IMR-90 (cell line): ENCODE results near the gene LAIR2. TPM values are rescaled to one million over a fixed set of nuclear protein-coding genes. Genes with fewer than 3 reads are reported as not detected.

Source experiments
- ATAC-seq: fragments of 200-7000 bp; cut with Tn5 transposase; 2 replicates; pipeline ENCODE4 v1.9.1; 2020; ENCODE audit warnings: low read depth, mild to moderate bottlenecking, moderate library complexity
- BruUV-seq: library from RNA; stranded (reverse); fragments of 400-500 nt; replicated peaks from 2 replicates; lab custom pipeline; 2021; lab: Mats Ljungman, UMichigan
- CTCF ChIA-PET: fragments of 300-600 bp; formaldehyde crosslinking; extraction: SDS; loops from one replicate; lab custom pipeline; 2021; ENCODE audit warnings: antibody characterized with exemption; lab: Yijun Ruan, JAX
- POLR2A ChIA-PET: fragments of 300-600 bp; sonication (Branson Sonifier 250); formaldehyde crosslinking; loops from one replicate; lab custom pipeline; 2022; ENCODE audit warnings: antibody characterized with exemption; ENCODE audit not compliant: unreplicated experiment; lab: Charles Lee
- DNase-seq: peaks from one replicate; pipeline ENCODE4 v3.0.0; 2013
- H2AFZ ChIP-seq: replicated peaks from 2 replicates; pipeline ENCODE3; 2013; ENCODE audit warnings: low read length, mild to moderate bottlenecking; ENCODE audit not compliant: poor library complexity
- H2AK5ac ChIP-seq: 2 replicates; pipeline ENCODE4 v1.6.1; 2013; ENCODE audit warnings: low read depth, low read length, inconsistent platforms
- H2AK9ac ChIP-seq: replicated peaks from 2 replicates; pipeline ENCODE3; 2013; ENCODE audit warnings: mild to moderate bottlenecking, low read depth, low read length, moderate library complexity; ENCODE audit not compliant: poor library complexity
- H2BK120ac ChIP-seq: 2 replicates; pipeline ENCODE4 v1.6.1; 2013; ENCODE audit warnings: low read depth, low read length, inconsistent platforms
- H2BK15ac ChIP-seq: 3 replicates; pipeline ENCODE4 v1.6.1; 2013; ENCODE audit warnings: low read depth, low read length, inconsistent platforms
- H2BK20ac ChIP-seq: 2 replicates; pipeline ENCODE4 v1.6.1; 2013; ENCODE audit warnings: low read depth, mild to moderate bottlenecking, inconsistent platforms, low read length, moderate library complexity
- H2BK5ac ChIP-seq: 2 replicates; pipeline ENCODE4 v1.6.1; 2013; ENCODE audit warnings: mild to moderate bottlenecking, low read depth, low read length, inconsistent platforms; ENCODE audit not compliant: poor library complexity, severe bottlenecking
- H3K14ac ChIP-seq: replicated peaks from 2 replicates; pipeline ENCODE4 v1.6.1; 2013; ENCODE audit warnings: low read depth, low read length, inconsistent platforms
- H3K18ac ChIP-seq: 2 replicates; pipeline ENCODE4 v1.6.1; 2013; ENCODE audit warnings: low read depth, low read length, control low read depth
- H3K23ac ChIP-seq: 2 replicates; pipeline ENCODE4 v1.6.1; 2013; ENCODE audit warnings: low read depth, low read length, inconsistent platforms
- H3K27ac ChIP-seq: 2 replicates; pipeline ENCODE4 v1.5.1; 2013; ENCODE audit warnings: mild to moderate bottlenecking, control low read depth, low read length; ENCODE audit not compliant: insufficient read depth
- H3K27me3 ChIP-seq: 2 replicates; pipeline ENCODE4 v1.6.1; 2013; ENCODE audit warnings: low read length; ENCODE audit not compliant: control insufficient read depth, insufficient read depth
- H3K36me3 ChIP-seq: 2 replicates; pipeline ENCODE4 v1.6.1; 2013; ENCODE audit warnings: low read length, mixed read lengths; ENCODE audit not compliant: control insufficient read depth, insufficient read depth
- H3K4ac ChIP-seq: 2 replicates; pipeline ENCODE4 v1.6.1; 2013; ENCODE audit warnings: low read depth, low read length, inconsistent platforms
- H3K4me1 ChIP-seq: 2 replicates; pipeline ENCODE4 v1.6.1; 2013; ENCODE audit warnings: low read length, mixed read lengths; ENCODE audit not compliant: control insufficient read depth, insufficient read depth
- H3K4me2 ChIP-seq: 2 replicates; pipeline ENCODE4 v1.6.1; 2013; ENCODE audit warnings: low read depth, mild to moderate bottlenecking, control low read depth, low read length, moderate library complexity
- H3K4me3 ChIP-seq: 2 replicates; pipeline ENCODE4 v1.5.1; 2013; ENCODE audit warnings: low read depth, mild to moderate bottlenecking, control low read depth, low read length, moderate library complexity; ENCODE audit not compliant: insufficient read depth
- H3K56ac ChIP-seq: 2 replicates; pipeline ENCODE4 v1.6.1; 2013; ENCODE audit warnings: low read length, inconsistent platforms; ENCODE audit not compliant: insufficient read depth; ENCODE audit errors: extremely low read depth
- H3K79me1 ChIP-seq, 2 experiments: 2 replicates each; pipeline ENCODE4 v1.6.1; 2013; ENCODE audit warnings: low read length in 2 of 2, inconsistent platforms in 1 of 2, low read depth in 1 of 2
- H3K9ac ChIP-seq: 2 replicates; pipeline ENCODE4 v1.6.1; 2013; ENCODE audit warnings: low read depth, low read length, control low read depth
- H3K9me1 ChIP-seq: 2 replicates; pipeline ENCODE4 v1.6.1; 2013; ENCODE audit warnings: low read length, inconsistent platforms; ENCODE audit not compliant: insufficient read depth
- H3K9me3 ChIP-seq: 2 replicates; pipeline ENCODE4 v1.6.1; 2013; ENCODE audit warnings: low read length; ENCODE audit not compliant: control insufficient read depth, insufficient read depth
- H4K20me1 ChIP-seq: 2 replicates; pipeline ENCODE4 v1.6.1; 2013; ENCODE audit warnings: low read length, inconsistent platforms; ENCODE audit not compliant: insufficient read depth
- H4K5ac ChIP-seq: 2 replicates; pipeline ENCODE4 v1.6.1; 2013; ENCODE audit warnings: mild to moderate bottlenecking, low read depth, low read length, control low read depth
- H4K8ac ChIP-seq, 2 experiments: 2 replicates each; pipeline ENCODE4 v1.6.1; 2013; ENCODE audit warnings: low read depth in 2 of 2, low read length in 2 of 2, control low read depth in 1 of 2, inconsistent platforms in 1 of 2
- H4K91ac ChIP-seq: 2 replicates; pipeline ENCODE4 v1.6.1; 2013; ENCODE audit warnings: low read depth, low read length, inconsistent platforms; ENCODE audit not compliant: insufficient read depth
- MAZ ChIP-seq: IDR thresholded peaks from 2 replicates; pipeline ENCODE4 v1.6.1; 2012; ENCODE audit warnings: low read depth, mild to moderate bottlenecking, low read length, improper control_type of control experiment, moderate library complexity, borderline replicate concordance
- WGBS, 2 experiments: methylation state at CpG; one replicate each; pipeline versions ENCODE4 v1.1.5 to v1.1.7; 2013; ENCODE audit warnings: missing lambda C conversion rate in 2 of 2; ENCODE audit not compliant: insufficient read length in 1 of 2; ENCODE audit errors: extremely low coverage in 2 of 2; 5-methylcytosine and 5-hydroxymethylcytosine counted together
- dilution Hi-C: fragments of 300-500 bp; cut with HindIII; formaldehyde crosslinking; loops from one replicate; pipeline ENCODE4 v1.14.3; 2018; ENCODE audit warnings: low sequenced_read_pairs; ENCODE audit not compliant: unreplicated experiment
- in situ Hi-C: fragments of 300-500 bp; cut with MboI; formaldehyde crosslinking; loops from 3 replicates; pipeline ENCODE4 v1.14.3; 2019; ENCODE audit warnings: low sequenced_read_pairs, inconsistent platforms, mixed read lengths
- intact Hi-C: fragments of 100-400 bp; cut with micrococcal nuclease; formaldehyde crosslinking; loops from 2 replicates; pipeline ENCODE4 v1.10.0; 2022
- polyA plus RNA-seq, 3 experiments: library from polyadenylated mRNA; depleted of rRNA; stranded (reverse); fragments of >200 nt; gene quantifications; 2 replicates each; pipeline ENCODE4 v1.2.3, GENCODE V29; 2012; ENCODE audit warnings: low replicate concordance in 1 of 3
- total RNA-seq: library from RNA; depleted of rRNA; stranded (reverse); fragments of >200 nt; gene quantifications from 2 replicates; pipeline ENCODE4 v1.2.3, GENCODE V29; 2012
- TF ChIP-seq, protein P1 (sequence below): conservative IDR thresholded peaks from 2 replicates; pipeline ENCODE4 v1.5.1; 2012; ENCODE audit warnings: mild to moderate bottlenecking, low read depth, low read length, improper control_type of control experiment

Gene LAIR2
- total and polyA plus RNA-seq, 2 of the 4 experiments (the other 2 are of a cell fraction) = not detected

DNA sequence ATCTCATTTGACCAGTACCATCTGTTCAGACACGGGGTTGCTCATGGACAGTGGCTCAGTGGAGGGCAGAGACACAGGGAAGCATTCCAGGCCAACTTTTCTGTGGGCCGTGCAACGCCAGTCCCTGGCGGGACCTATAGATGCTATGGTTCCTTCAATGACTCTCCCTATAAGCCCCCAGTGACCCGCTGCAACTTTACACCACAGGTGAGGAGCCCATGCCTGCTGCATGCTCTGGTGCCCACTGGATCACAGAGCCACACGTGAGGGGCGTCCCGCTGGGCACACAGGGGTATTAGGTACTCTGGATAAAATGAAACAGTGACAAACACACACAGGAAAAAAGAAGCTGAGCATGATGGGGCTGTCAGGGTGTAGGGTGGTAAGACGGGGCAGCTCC, 34.3 kb downstream of the LAIR2 start:
- Histone ChIP-seq H4K91ac (no peak overlapping the region), H3K4me2 (no peak overlapping the region), H2AFZ (no peak overlapping the region), H3K36me3 (no peaks in the 10 kb centered on the region), H2AK5ac (no peak overlapping the region), H3K79me1 (no peaks in the 10 kb centered on the region), H3K9me3 (peaks cover 26% of the 10 kb centered on the region), H2AK9ac (no peak overlapping the region), H4K5ac (no peak overlapping the region), H3K23ac (no peak overlapping the region), H3K9ac (no peak overlapping the region), H4K8ac (no peak overlapping the region), H2BK120ac (no peak overlapping the region), H3K9me1 (no peaks in the 10 kb centered on the region), H3K4me3 (no peak overlapping the region), H3K4me1 (no peaks in the 10 kb centered on the region), H3K18ac (no peak overlapping the region), H2BK5ac (no peak overlapping the region), H4K20me1 (no peaks in the 10 kb centered on the region), H3K14ac (no peak overlapping the region), H3K27me3 (no peaks in the 10 kb centered on the region), H2BK20ac (no peak overlapping the region), H3K4ac (no peak overlapping the region), H3K27ac (no peak overlapping the region), H3K56ac (no peak overlapping the region), H2BK15ac (no peak overlapping the region)
- DNase-seq = no peak
- intact Hi-C loops (no loop called here), in situ Hi-C loops (no loop called here), dilution Hi-C loops (no loop called here)
- no TSS peak for BruUV-seq
- CTCF ChIA-PET = no interaction called here
- WGBS, 2 experiments = no CpG with 5 or more reads among the region's 9 CpGs
- TF ChIP-seq, protein P1, sequence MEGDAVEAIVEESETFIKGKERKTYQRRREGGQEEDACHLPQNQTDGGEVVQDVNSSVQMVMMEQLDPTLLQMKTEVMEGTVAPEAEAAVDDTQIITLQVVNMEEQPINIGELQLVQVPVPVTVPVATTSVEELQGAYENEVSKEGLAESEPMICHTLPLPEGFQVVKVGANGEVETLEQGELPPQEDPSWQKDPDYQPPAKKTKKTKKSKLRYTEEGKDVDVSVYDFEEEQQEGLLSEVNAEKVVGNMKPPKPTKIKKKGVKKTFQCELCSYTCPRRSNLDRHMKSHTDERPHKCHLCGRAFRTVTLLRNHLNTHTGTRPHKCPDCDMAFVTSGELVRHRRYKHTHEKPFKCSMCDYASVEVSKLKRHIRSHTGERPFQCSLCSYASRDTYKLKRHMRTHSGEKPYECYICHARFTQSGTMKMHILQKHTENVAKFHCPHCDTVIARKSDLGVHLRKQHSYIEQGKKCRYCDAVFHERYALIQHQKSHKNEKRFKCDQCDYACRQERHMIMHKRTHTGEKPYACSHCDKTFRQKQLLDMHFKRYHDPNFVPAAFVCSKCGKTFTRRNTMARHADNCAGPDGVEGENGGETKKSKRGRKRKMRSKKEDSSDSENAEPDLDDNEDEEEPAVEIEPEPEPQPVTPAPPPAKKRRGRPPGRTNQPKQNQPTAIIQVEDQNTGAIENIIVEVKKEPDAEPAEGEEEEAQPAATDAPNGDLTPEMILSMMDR = no peak
- TF ChIP-seq MAZ = no peak
- no peak for ATAC-seq
- POLR2A ChIA-PET = no interaction called here
